HCT116 (cell line): Measurements from ENCODE around the gene RBM12. TPM values are rescaled to one million over a fixed set of nuclear protein-coding genes. Genes with fewer than 3 reads are reported as not detected.

ENCODE experiments used
- ATAC-seq: fragments of 200-7000 bp; cut with Tn5 transposase; 2 replicates; pipeline ENCODE4 v1.9.1; 2020; ENCODE audit warnings: mild to moderate bottlenecking, moderate library complexity
- BruUV-seq: library from RNA; stranded (reverse); fragments of 400-500 nt; replicated peaks from 2 replicates; lab custom pipeline; 2021; lab: Mats Ljungman, UMichigan
- CTCF ChIA-PET: fragments of 300-600 bp; sonication (Branson Sonifier 250); formaldehyde crosslinking; loops from one replicate; lab custom pipeline; 2021; ENCODE audit warnings: antibody characterized with exemption; lab: Charles Lee
- POLR2A ChIA-PET: fragments of 300-600, 350-600 bp; sonication (Branson Sonifier 250); formaldehyde crosslinking; loops from one replicate; lab custom pipeline; 2021; ENCODE audit warnings: antibody characterized with exemption; lab: Charles Lee
- RAD21 ChIA-PET, 2 experiments: fragments of 300-600 bp; sonication (Branson Sonifier 250); formaldehyde crosslinking; loops; one replicate each; lab custom pipeline; 2023; ENCODE audit warnings: low total read pairs in 2 of 2; ENCODE audit not compliant: uncharacterized antibody in 2 of 2, unreplicated experiment in 2 of 2, low non-redundant PET in 1 of 2; lab: Charles Lee
- DNase-seq: peaks from one replicate; pipeline ENCODE4 v3.0.0-alpha.2; 2010; ENCODE audit warnings: low read depth, low spot score
- H2AFZ ChIP-seq: fragments of 200-600 bp; shearing (Covaris generic), sonication (generic); 2 replicates; pipeline ENCODE4 v1.6.1; 2017; ENCODE audit warnings: low read depth, mixed run types, mixed read lengths, antibody characterized with exemption, low read length; ENCODE audit not compliant: poor library complexity, severe bottlenecking
- H3K27ac ChIP-seq: 2 replicates; pipeline ENCODE4 v1.5.1; 2012; ENCODE audit warnings: low read depth, low read length
- H3K27me3 ChIP-seq: fragments of 200-600 bp; sonication (generic); 2 replicates; pipeline ENCODE4 v1.6.1; 2016; ENCODE audit warnings: mixed run types, low read length, mixed read lengths; ENCODE audit not compliant: insufficient read depth
- H3K36me3 ChIP-seq, 2 experiments: fragments of 200-500 bp in 1 of 2; fragments of 200-600 bp in 1 of 2; sonication (Bioruptor generic) in 1 of 2; sonication (generic) in 1 of 2; 2 replicates each; pipeline versions ENCODE4 v1.5.1 to v1.6.1; 2014 to 2016; ENCODE audit warnings: low read length in 2 of 2, inconsistent platforms in 1 of 2, mixed read lengths in 1 of 2, mixed run types in 1 of 2; ENCODE audit not compliant: insufficient read depth in 2 of 2, control insufficient read depth in 1 of 2
- H3K4me1 ChIP-seq, 2 experiments: fragments of 200-600 bp in 1 of 2; sonication (generic) in 1 of 2; 2 replicates each; pipeline versions ENCODE4 v1.5.1 to v1.6.1; 2012 to 2017; ENCODE audit warnings: low read length in 2 of 2, inconsistent platforms in 1 of 2, mild to moderate bottlenecking in 1 of 2, mixed read lengths in 1 of 2, mixed run types in 1 of 2, moderate library complexity in 1 of 2; ENCODE audit not compliant: insufficient read depth in 2 of 2, control insufficient read depth in 1 of 2
- H3K4me2 ChIP-seq: fragments of 200-600 bp; sonication (generic); 2 replicates; pipeline ENCODE4 v1.6.1; 2017; ENCODE audit warnings: mixed run types, low read length, mixed read lengths
- H3K4me3 ChIP-seq, 2 experiments: fragments of 200-600 bp in 1 of 2; sonication (generic) in 1 of 2; replicated peaks in 1 of 2; 2 replicates each; pipeline ENCODE4 v1.5.1; 2011 to 2016; ENCODE audit warnings: low read length in 2 of 2, control low read depth in 1 of 2, low read depth in 1 of 2, mild to moderate bottlenecking in 1 of 2, mixed read lengths in 1 of 2, mixed run types in 1 of 2
- H3K79me2 ChIP-seq: fragments of 200-600 bp; sonication (generic); 2 replicates; pipeline ENCODE4 v1.6.1; 2017; ENCODE audit warnings: mild to moderate bottlenecking, mixed run types, low read length, moderate library complexity, mixed read lengths; ENCODE audit not compliant: insufficient read depth
- H3K9ac ChIP-seq: fragments of 200-600 bp; sonication (generic); 2 replicates; pipeline ENCODE4 v1.6.1; 2016; ENCODE audit warnings: low read length, mixed read lengths
- H3K9me2 ChIP-seq: fragments of 200-600 bp; sonication (generic), shearing (Covaris generic); 2 replicates; pipeline ENCODE4 v1.6.1; 2017; ENCODE audit warnings: mixed run types, mild to moderate bottlenecking, moderate library complexity; ENCODE audit not compliant: insufficient read depth
- H3K9me3 ChIP-seq, 2 experiments: fragments of 200-500 bp in 1 of 2; fragments of 200-600 bp in 1 of 2; sonication (Bioruptor generic) in 1 of 2; sonication (generic) in 1 of 2; 2 replicates each; pipeline ENCODE4 v1.6.1; 2014 to 2017; ENCODE audit warnings: low read length in 2 of 2, mixed read lengths in 2 of 2, inconsistent platforms in 1 of 2, low read depth in 1 of 2, mild to moderate bottlenecking in 1 of 2, mixed run types in 1 of 2, moderate library complexity in 1 of 2; ENCODE audit not compliant: control insufficient read depth in 1 of 2, insufficient read depth in 1 of 2
- H4K20me1 ChIP-seq: fragments of 200-600 bp; sonication (generic), shearing (Covaris generic); 2 replicates; pipeline ENCODE4 v1.6.1; 2017; ENCODE audit warnings: mixed run types, mild to moderate bottlenecking, moderate library complexity; ENCODE audit not compliant: insufficient read depth
- EGR1 ChIP-seq: IDR thresholded peaks from 2 replicates; pipeline ENCODE4 v1.6.1; 2012; ENCODE audit warnings: low read depth
- EZH2 ChIP-seq: fragments of 200-600 bp; sonication (generic); IDR thresholded peaks from 2 replicates; pipeline ENCODE4 v1.6.1; 2017; ENCODE audit warnings: antibody characterized with exemption, mixed run types
- EZH2phosphoT487 ChIP-seq: fragments of 200-600 bp; IDR thresholded peaks from 2 replicates; pipeline ENCODE4 v1.6.1; 2018; ENCODE audit warnings: antibody characterized with exemption, borderline replicate concordance
- SIN3A ChIP-seq: IDR thresholded peaks from 2 replicates; pipeline ENCODE4 v1.6.1; 2012; ENCODE audit warnings: low read depth
- YY1 ChIP-seq: IDR thresholded peaks from 2 replicates; pipeline ENCODE4 v1.6.1; 2011; ENCODE audit warnings: low read length, low read depth, moderate library complexity, mild to moderate bottlenecking; ENCODE audit not compliant: insufficient replicate concordance; ENCODE audit errors: extremely low read depth
- ZBTB33 ChIP-seq: IDR thresholded peaks from 2 replicates; pipeline ENCODE4 v1.6.1; 2011; ENCODE audit warnings: mild to moderate bottlenecking, low read length, moderate library complexity; ENCODE audit not compliant: insufficient replicate concordance; ENCODE audit errors: extremely low read depth
- ZFX ChIP-seq: fragments of 450-650 bp; IDR thresholded peaks from 2 replicates; pipeline ENCODE4 v1.6.1; 2017
- intact Hi-C: fragments of 100-400 bp; cut with micrococcal nuclease; formaldehyde crosslinking; loops from 2 replicates; pipeline ENCODE4 v1.10.0; 2022
- total RNA-seq: library from RNA; stranded (reverse); gene quantifications from one replicate; pipeline ENCODE4 v1.2.1, GENCODE V29; 2021; ENCODE audit not compliant: unreplicated experiment
- TF ChIP-seq, protein P1 (sequence below): IDR thresholded peaks from 2 replicates; pipeline ENCODE4 v1.6.1; 2012

The RBM12 gene
- total RNA-seq, 1 experiment from 2014 or later: 110 TPM

DNA sequence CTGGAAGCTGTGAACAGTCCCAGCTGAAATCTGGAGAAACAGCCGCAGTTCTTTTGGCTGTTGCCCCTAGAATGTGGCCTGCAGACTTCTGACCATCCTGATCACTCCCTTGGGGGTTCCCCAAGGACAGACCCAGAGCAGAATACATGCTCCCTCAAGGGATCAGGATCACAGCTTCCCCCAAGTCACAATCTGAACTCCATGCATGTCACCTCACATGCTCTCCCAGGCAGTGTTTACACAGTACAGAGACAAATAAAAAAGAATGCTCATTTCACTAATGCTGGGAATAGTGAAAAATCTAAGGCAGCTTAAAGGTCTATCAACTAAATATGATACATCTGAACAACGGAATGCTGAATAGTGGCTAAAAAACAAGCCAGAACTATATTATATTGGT lies 28.6 kb downstream of the RBM12 start (continued):
- TF ChIP-seq ZBTB33 (no peak), EZH2 (no peak), EGR1 (no peak), ZFX (no peak)

DNA sequence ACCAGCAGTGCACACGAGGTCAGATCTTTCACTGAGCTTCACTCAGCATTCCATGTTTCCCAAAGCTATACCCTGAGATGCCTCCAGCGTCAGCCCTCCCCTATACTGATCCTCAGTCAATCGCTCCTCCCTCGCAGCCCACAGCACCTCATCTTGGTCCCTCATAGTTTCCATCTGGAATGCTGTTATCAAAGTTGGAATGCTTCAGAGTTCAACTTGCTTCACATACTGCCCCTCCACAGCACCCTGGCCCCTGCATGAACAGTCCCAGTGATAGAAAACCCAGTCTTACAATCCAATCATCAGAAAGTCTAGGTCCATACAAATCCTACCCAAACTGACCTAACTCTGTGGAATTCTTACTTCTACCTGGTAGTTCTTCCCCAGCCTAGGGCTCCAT lies 29.0 kb downstream of the RBM12 start:
- Histone ChIP-seq H3K4me3 (no peak overlapping the region), H3K9me2 (no peaks in the 10 kb centered on the region), H3K9me3 (no peaks in the 10 kb centered on the region), H4K20me1 (peaks cover 7% of the 10 kb centered on the region; the same call in 1 of the 2 replicates), H3K4me2 (no peak overlapping the region), H2AFZ (no peak overlapping the region), H3K79me2 (peaks cover 65% of the 10 kb centered on the region), H3K27me3 (no peaks in the 10 kb centered on the region), H3K36me3 (peaks cover 8 to 17% of the 10 kb centered on the region in 2 experiments; a peak in 3 of 4 replicates), H3K9ac (no peak overlapping the region), H3K27ac (no peak overlapping the region), H3K4me1 (no peaks in the 10 kb centered on the region)
- ATAC-seq (no peak), DNase-seq (no peak)
- TF ChIP-seq, protein P1, sequence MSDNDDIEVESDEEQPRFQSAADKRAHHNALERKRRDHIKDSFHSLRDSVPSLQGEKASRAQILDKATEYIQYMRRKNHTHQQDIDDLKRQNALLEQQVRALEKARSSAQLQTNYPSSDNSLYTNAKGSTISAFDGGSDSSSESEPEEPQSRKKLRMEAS: no peak
- no peak for TF ChIP-seq YY1
- no peak for TF ChIP-seq EZH2phosphoT487
- TF ChIP-seq SIN3A: no peak
- POLR2A ChIA-PET: no interaction called here
- intact Hi-C loops: no loop called here
- CTCF ChIA-PET: no interaction called here
- no TSS peak for BruUV-seq
- RAD21 ChIA-PET: no interaction called here
